Measurements from ENCODE around the gene PCBP2. TPM values are rescaled to one million over a fixed set of nuclear protein-coding genes. Genes with fewer than 3 reads are reported as not detected.
A peak's percentile ranks its signal among the peaks of the same experiment; 100 is the strongest.

PCBP2 gene
- total RNA-seq, 2 experiments from 2014 or later, result 209 to 1,015 TPM

GRCh38 chr12:53467082-53467481 lies 15.2 kb downstream of the PCBP2 start:
- ChIA-PET POLR2A (interaction anchor here (0.6 kb wide), 1 partner anchor 159 kb away, joined by 3 read pairs; the partner anchor contains the start of gene ATF7), CTCF (ENCODE audit: unreplicated experiment) (no interaction called here)
- Histone ChIP-seq H3K27ac (ENCODE audit: low read depth, low read length, poor library complexity, severe bottlenecking) (no peak overlapping the region), H2AFZ (ENCODE audit: low read length) (no peak overlapping the region), H3K9me3 (ENCODE audit: low read length) (no peaks in the 10 kb centered on the region), H3K36me3 (ENCODE audit: insufficient read depth, low read length) (peaks cover 99% of the 10 kb centered on the region), H3K4me1 (ENCODE audit: insufficient read depth, low read length, poor library complexity, severe bottlenecking) (peaks cover 24% of the 10 kb centered on the region), H4K20me1 (ENCODE audit: insufficient read depth, low read length) (peaks cover 41% of the 10 kb centered on the region), H3K9me2 (ENCODE audit: insufficient read depth, low read length) (no peaks in the 10 kb centered on the region), H3K79me2 (ENCODE audit: insufficient read depth, low read depth, low read length) (peaks cover 51% of the 10 kb centered on the region; the same call in 1 of the 2 replicates), H3K4me2 (ENCODE audit: low read length) (no peak overlapping the region), H3K4me3 (ENCODE audit: low read depth, low read length, poor library complexity, severe bottlenecking) (no peak overlapping the region)
- TF ChIP-seq EZH2phosphoT487 (IDR thresholded peaks at IDR 0.05; ENCODE audit: borderline replicate concordance, low read depth, low read length) (no peak), CTCF (conservative IDR thresholded peaks at IDR 0.05; ENCODE audit: low read length) (no peak)
- no peak for DNase-seq (ENCODE audit: low spot score)
- intact Hi-C loops (cut with micrococcal nuclease; ENCODE audit: unreplicated experiment), result no loop called here
- BruUV-seq (replicated peaks), result no TSS peak

- intact Hi-C loops (cut with micrococcal nuclease; ENCODE audit: unreplicated experiment), result no loop called here
- Histone ChIP-seq H3K4me2 (ENCODE audit: low read length) (no peak overlapping the region), H3K27ac (ENCODE audit: low read depth, low read length, poor library complexity, severe bottlenecking) (no peak overlapping the region), H3K9me2 (ENCODE audit: insufficient read depth, low read length) (no peaks in the 10 kb centered on the region), H4K20me1 (ENCODE audit: insufficient read depth, low read length) (peaks cover 34% of the 10 kb centered on the region; the same call in 1 of the 2 replicates), H3K4me3 (ENCODE audit: low read depth, low read length, poor library complexity, severe bottlenecking) (no peak overlapping the region), H3K4me1 (ENCODE audit: insufficient read depth, low read length, poor library complexity, severe bottlenecking) (peaks cover 24% of the 10 kb centered on the region), H3K79me2 (ENCODE audit: insufficient read depth, low read depth, low read length) (peaks cover 49% of the 10 kb centered on the region; the same call in 1 of the 2 replicates), H3K36me3 (ENCODE audit: insufficient read depth, low read length) (peaks cover 99% of the 10 kb centered on the region), H3K9me3 (ENCODE audit: low read length) (no peaks in the 10 kb centered on the region), H2AFZ (ENCODE audit: low read length) (no peak overlapping the region)
- ChIA-PET POLR2A (interaction anchor here (0.6 to 0.8 kb wide), 2 partner anchors 24 to 158 kb away, joined by 3 read pairs; partner anchors contain the start of gene ATF7), CTCF (ENCODE audit: unreplicated experiment) (interaction anchor here (0.6 kb wide), 1 partner anchor 79 kb away, joined by 3 read pairs; no protein-coding TSS in a partner anchor)
- DNase-seq (ENCODE audit: low spot score), result no peak
- no TSS peak for BruUV-seq (replicated peaks)
- TF ChIP-seq CTCF (conservative IDR thresholded peaks at IDR 0.05; ENCODE audit: low read length) (no peak), EZH2phosphoT487 (IDR thresholded peaks at IDR 0.05; ENCODE audit: borderline replicate concordance, low read depth, low read length) (no peak)
These were observed 16.0 kb downstream of the PCBP2 start for GRCh38 chr12:53467880-53468279.

DNA sequence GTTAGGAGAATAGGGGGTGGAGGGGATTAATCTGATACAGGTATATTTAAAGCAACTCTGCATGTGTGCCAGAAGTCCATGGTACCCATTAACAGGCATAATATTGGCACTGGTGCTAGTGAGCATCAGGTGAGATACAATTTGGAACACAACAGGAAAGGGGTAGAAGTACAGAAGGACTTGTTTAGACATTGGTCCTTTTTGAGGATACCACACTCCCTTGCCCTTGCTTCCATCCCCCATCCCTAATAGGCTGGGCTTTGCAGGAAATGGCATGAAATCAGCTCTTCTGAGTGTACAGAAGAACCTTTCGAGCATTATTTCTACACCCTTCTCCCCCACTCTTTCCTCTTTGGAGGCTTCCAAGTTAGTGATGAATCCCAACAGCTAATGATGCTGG lies 16.4 kb downstream of the PCBP2 start:
- TF ChIP-seq CTCF (conservative IDR thresholded peaks at IDR 0.05; ENCODE audit: low read length), result no peak
- no peak for TF ChIP-seq EZH2phosphoT487 (IDR thresholded peaks at IDR 0.05; ENCODE audit: borderline replicate concordance, low read depth, low read length)
- ChIA-PET CTCF (ENCODE audit: unreplicated experiment) (interaction anchor here (0.6 kb wide), 1 partner anchor 80 kb away, joined by 3 read pairs; no protein-coding TSS in a partner anchor), POLR2A (interaction anchor here (0.8 kb wide), 1 partner anchor 23 kb away, joined by 3 read pairs; no protein-coding TSS in a partner anchor)
- no peak overlapping the region for H3K27ac ChIP-seq (ENCODE audit: low read depth, low read length, poor library complexity, severe bottlenecking)
- BruUV-seq (replicated peaks), result TSS peak; percentile 31
- intact Hi-C loops (cut with micrococcal nuclease; ENCODE audit: unreplicated experiment), result no loop called here
- H3K79me2 ChIP-seq (ENCODE audit: insufficient read depth, low read depth, low read length), result peaks cover 47% of the 10 kb centered on the region; the same call in 1 of the 2 replicates
- H3K4me1 ChIP-seq (ENCODE audit: insufficient read depth, low read length, poor library complexity, severe bottlenecking), result peaks cover 24% of the 10 kb centered on the region
- no peak overlapping the region for H2AFZ ChIP-seq (ENCODE audit: low read length)
- no peak for DNase-seq (ENCODE audit: low spot score)
- H4K20me1 ChIP-seq (ENCODE audit: insufficient read depth, low read length), result peaks cover 30% of the 10 kb centered on the region; the same call in 1 of the 2 replicates
- H3K9me2 ChIP-seq (ENCODE audit: insufficient read depth, low read length), result no peaks in the 10 kb centered on the region
- H3K4me2 ChIP-seq (ENCODE audit: low read length), result no peak overlapping the region
- peaks cover 99% of the 10 kb centered on the region for H3K36me3 ChIP-seq (ENCODE audit: insufficient read depth, low read length)
- H3K9me3 ChIP-seq (ENCODE audit: low read length), result no peaks in the 10 kb centered on the region
- H3K4me3 ChIP-seq (ENCODE audit: low read depth, low read length, poor library complexity, severe bottlenecking), result no peak overlapping the region

Data from OCI-LY7 (cell line).